IPS-15b (cell line): Measurements from ENCODE around the gene CCDC116.

ENCODE experiments used
- H3K27me3 ChIP-seq: one replicate; pipeline ENCODE4 v1.6.1; 2013; ENCODE audit warnings: low read length; ENCODE audit not compliant: control insufficient read depth, insufficient read depth
- H3K36me3 ChIP-seq: one replicate; pipeline ENCODE4 v1.6.1; 2013; ENCODE audit warnings: low read length; ENCODE audit not compliant: control insufficient read depth, insufficient read depth
- H3K4me1 ChIP-seq: one replicate; pipeline ENCODE4 v1.6.1; 2013; ENCODE audit warnings: mild to moderate bottlenecking, low read length; ENCODE audit not compliant: control insufficient read depth, insufficient read depth
- H3K4me3 ChIP-seq: one replicate; pipeline ENCODE4 v1.5.1; 2013; ENCODE audit warnings: low read depth, low read length
- H3K9ac ChIP-seq: one replicate; pipeline ENCODE4 v1.6.1; 2013; ENCODE audit warnings: low read depth, mild to moderate bottlenecking, low read length
- H3K9me3 ChIP-seq: one replicate; pipeline ENCODE4 v1.6.1; 2013; ENCODE audit warnings: mild to moderate bottlenecking, low read length; ENCODE audit not compliant: control insufficient read depth, insufficient read depth

CCDC116 gene

GRCh38 chr22:21681566-21682370 lies 49.2 kb downstream of the CCDC116 start:
- Histone ChIP-seq H3K27me3 (no peaks in the 10 kb centered on the region), H3K4me1 (no peaks in the 10 kb centered on the region), H3K9me3 (no peaks in the 10 kb centered on the region), H3K36me3 (peaks cover 32% of the 10 kb centered on the region), H3K9ac (no peak overlapping the region), H3K4me3 (no peak overlapping the region)

- Histone ChIP-seq H3K4me3 (no peak overlapping the region), H3K27me3 (no peaks in the 10 kb centered on the region), H3K9ac (no peak overlapping the region), H3K9me3 (no peaks in the 10 kb centered on the region), H3K4me1 (no peaks in the 10 kb centered on the region), H3K36me3 (peaks cover 36% of the 10 kb centered on the region)
Measured at GRCh38 chr22:21682385-21683175, 50.0 kb downstream of the CCDC116 start.

- no peaks in the 10 kb centered on the region for H3K9me3 ChIP-seq
- H3K4me1 ChIP-seq: no peaks in the 10 kb centered on the region
- no peak overlapping the region for H3K4me3 ChIP-seq
- H3K9ac ChIP-seq: no peak overlapping the region
- H3K27me3 ChIP-seq: no peaks in the 10 kb centered on the region
- H3K36me3 ChIP-seq: peaks cover 42% of the 10 kb centered on the region
Measured at GRCh38 chr22:21683401-21683811, 50.8 kb downstream of the CCDC116 start.

- Histone ChIP-seq H3K36me3 (peaks cover 43% of the 10 kb centered on the region), H3K4me1 (no peaks in the 10 kb centered on the region), H3K4me3 (no peak overlapping the region), H3K27me3 (no peaks in the 10 kb centered on the region), H3K9me3 (no peaks in the 10 kb centered on the region), H3K9ac (no peak overlapping the region)
Measured at GRCh38 chr22:21684492-21685163, 52.1 kb downstream of the CCDC116 start.

- Histone ChIP-seq H3K27me3 (no peaks in the 10 kb centered on the region), H3K36me3 (peaks cover 44% of the 10 kb centered on the region), H3K4me3 (no peak overlapping the region), H3K9me3 (no peaks in the 10 kb centered on the region), H3K4me1 (no peaks in the 10 kb centered on the region), H3K9ac (no peak overlapping the region)
Measured at GRCh38 chr22:21685164-21685513, 52.6 kb downstream of the CCDC116 start.

GRCh38 chr22:21686193-21686608 lies 53.6 kb downstream of the CCDC116 start:
- H3K27me3 ChIP-seq: no peaks in the 10 kb centered on the region
- peaks cover 45% of the 10 kb centered on the region for H3K36me3 ChIP-seq
- no peaks in the 10 kb centered on the region for H3K4me1 ChIP-seq
- no peak overlapping the region for H3K9ac ChIP-seq
- no peak overlapping the region for H3K4me3 ChIP-seq
- no peaks in the 10 kb centered on the region for H3K9me3 ChIP-seq
